Measurements from ENCODE around the gene PLPPR1.

- TF ChIP-seq CTCF (IDR thresholded peaks at IDR 0.05) = no peak
- no peak for TF ChIP-seq EP300 (IDR thresholded peaks at IDR 0.05)
- no peak for TF ChIP-seq POLR2AphosphoS5 (IDR thresholded peaks at IDR 0.05)
- no peak for TF ChIP-seq POLR2A (IDR thresholded peaks at IDR 0.05)
Measured at GRCh38 chr9:101341958-101342357, 313.4 kb downstream of the PLPPR1 start.

All from gastroesophageal sphincter (tissue), 3 donors.